RWPE1 (cell line): ENCODE results near the gene DDX42.

ENCODE experiments used
- CTCF ChIA-PET: fragments of 350-600 bp; sonication (Branson Sonifier 250); formaldehyde crosslinking; extraction: SDS; loops from one replicate; lab custom pipeline; 2021; lab: Yijun Ruan, JAX
- POLR2A ChIA-PET: fragments of 400-600 bp; formaldehyde crosslinking; extraction: SDS; loops from one replicate; lab custom pipeline; 2020; ENCODE audit warnings: antibody characterized with exemption; ENCODE audit not compliant: low non-redundant PET; lab: Yijun Ruan, JAX
- DNase-seq: peaks from one replicate; pipeline ENCODE4 v3.0.0; 2012; ENCODE audit warnings: low spot score
- H3K27ac ChIP-seq: fragments of 450-650 bp; 2 replicates; pipeline ENCODE4 v1.5.1; 2017
- CTCF ChIP-seq: fragments of 450-650 bp; conservative IDR thresholded peaks from 2 replicates; pipeline ENCODE4 v1.5.1; 2017; ENCODE audit warnings: low read depth, mild to moderate bottlenecking

The DDX42 gene

GRCh38 chr17:63774141-63774968, at the start of gene DDX42:
Gene DDX42, plus strand, starts transcription at chr17:63774170. Its CDS starts 12,880 bp downstream, at chr17:63787050.
- no peak for TF ChIP-seq CTCF
- H3K27ac ChIP-seq: peak within 1 kb of the TSS; percentile 95
- peak; percentile 56 for DNase-seq
- POLR2A ChIA-PET: interaction anchor here (0.7 to 1.6 kb wide), 2 partner anchors 19 to 32 kb away, joined by 3 to 6 read pairs; no protein-coding TSS in a partner anchor
- CTCF ChIA-PET: interaction anchor here (0.6 kb wide), 1 partner anchor 18 kb away, joined by 3 read pairs; no protein-coding TSS in a partner anchor

- ChIA-PET POLR2A (interaction anchor here (0.6 kb wide), 1 partner anchor 13 kb away, joined by 6 read pairs; no protein-coding TSS in a partner anchor), CTCF (no interaction called here)
- no peak for DNase-seq
- H3K27ac ChIP-seq: no peak overlapping the region
- TF ChIP-seq CTCF: no peak
These were observed 38.3 kb upstream of the DDX42 start for GRCh38 chr17:63735691-63736090.

- DNase-seq: peak; percentile 1
- H3K27ac ChIP-seq: peak overlapping the region; percentile 96
- no peak for TF ChIP-seq CTCF
- ChIA-PET CTCF (interaction anchor here (0.6 kb wide), 1 partner anchor 1760 kb away, joined by 3 read pairs; no protein-coding TSS in a partner anchor), POLR2A (no interaction called here)
These were observed 33.4 kb upstream of the DDX42 start for GRCh38 chr17:63740464-63741142.

GRCh38 chr17:63741143-63741407, 32.9 kb upstream of the DDX42 start:
- DNase-seq: no peak
- H3K27ac ChIP-seq: peak overlapping the region; percentile 96
- TF ChIP-seq CTCF: no peak
- ChIA-PET CTCF (no interaction called here), POLR2A (no interaction called here)

- peak; percentile 97 for DNase-seq
- POLR2A ChIA-PET: interaction anchor here (0.9 kb wide), 1 partner anchor 32 kb away, joined by 6 read pairs; the partner anchor contains the start of genes CCDC47 and DDX42
- TF ChIP-seq CTCF: no peak
- H3K27ac ChIP-seq: peak within 1 kb of the TSS; percentile 96
- CTCF ChIA-PET: no interaction called here
These were observed 32.4 kb upstream of the DDX42 start, which contains the start of gene STRADA for GRCh38 chr17:63741408-63742173. Gene STRADA, minus strand, starts transcription at chr17:63741799. Its CDS starts 13,430 bp downstream, at chr17:63728369.

- DNase-seq: no peak
- CTCF ChIA-PET: interaction anchor here (0.6 kb wide), 1 partner anchor 298 kb away, joined by 3 read pairs; no protein-coding TSS in a partner anchor
- H3K27ac ChIP-seq: no peak overlapping the region
- POLR2A ChIA-PET: no interaction called here
- TF ChIP-seq CTCF: no peak
These were observed 22.2 kb upstream of the DDX42 start for GRCh38 chr17:63751806-63752205.
